IPS-18a (cell line): ENCODE data around the gene SFTPA2.
"Not testable (repeated sequence)": the region's sequence is repeated elsewhere in the genome, so short reads cannot be mapped to it uniquely, and the experiment has no call there.

Source experiments
- H3K27ac ChIP-seq: one replicate; pipeline ENCODE4 v1.5.1; 2013; ENCODE audit warnings: low read length
- H3K27me3 ChIP-seq: one replicate; pipeline ENCODE4 v1.6.1; 2013; ENCODE audit warnings: mild to moderate bottlenecking, low read length; ENCODE audit not compliant: control insufficient read depth, insufficient read depth
- H3K36me3 ChIP-seq: one replicate; pipeline ENCODE4 v1.6.1; 2013; ENCODE audit warnings: low read depth, low read length; ENCODE audit not compliant: control insufficient read depth
- H3K4me1 ChIP-seq: one replicate; pipeline ENCODE4 v1.6.1; 2013; ENCODE audit warnings: low read depth, low read length; ENCODE audit not compliant: control insufficient read depth
- H3K4me3 ChIP-seq: one replicate; pipeline ENCODE4 v1.5.1; 2013; ENCODE audit warnings: low read length
- H3K9ac ChIP-seq: one replicate; pipeline ENCODE4 v1.6.1; 2013; ENCODE audit warnings: mild to moderate bottlenecking, low read length, moderate library complexity
- H3K9me3 ChIP-seq: one replicate; pipeline ENCODE4 v1.6.1; 2013; ENCODE audit warnings: low read depth, low read length; ENCODE audit not compliant: control insufficient read depth

The SFTPA2 gene

DNA sequence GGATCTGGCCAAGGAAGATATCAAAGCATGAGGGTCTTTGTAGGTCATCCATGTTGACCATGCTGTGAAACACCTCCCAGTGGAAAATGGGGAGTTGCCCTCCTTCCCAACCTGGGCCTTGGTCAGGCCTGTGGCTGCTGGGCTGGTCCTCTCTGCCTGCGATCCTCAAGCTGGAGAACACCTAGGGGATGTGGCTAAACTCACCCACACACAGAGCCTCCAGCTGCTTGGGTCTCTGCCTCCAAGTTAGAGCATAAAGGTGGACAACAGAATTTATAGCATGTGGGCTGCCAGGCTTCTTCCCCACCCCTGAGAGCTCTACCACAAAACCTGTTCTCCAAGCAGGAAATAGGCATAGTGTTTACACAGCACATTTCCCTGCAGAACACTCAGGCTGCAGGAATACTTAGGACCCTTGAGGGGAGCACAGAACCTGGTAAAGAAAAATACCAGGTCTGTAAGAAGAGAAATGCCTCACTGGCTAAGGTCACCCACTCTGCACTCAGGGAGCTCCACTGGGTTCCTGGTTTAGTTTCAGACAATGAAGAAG is at the start of gene SFTPA2:
SFTPA2 (minus strand) TSS at position 248 of the 550 bp plus-strand sequence. CDS start 924 bp downstream, outside the sequence.
- Histone ChIP-seq H3K27ac (no peak within 1 kb of the TSS), H3K27me3 (peaks cover 13% of the 10 kb centered on the region), H3K4me1 (no peaks in the 10 kb centered on the region), H3K9me3 (no peaks in the 10 kb centered on the region), H3K9ac (no peak within 1 kb of the TSS), H3K36me3 (no peaks in the 10 kb centered on the region), H3K4me3 (no peak within 1 kb of the TSS)

DNA sequence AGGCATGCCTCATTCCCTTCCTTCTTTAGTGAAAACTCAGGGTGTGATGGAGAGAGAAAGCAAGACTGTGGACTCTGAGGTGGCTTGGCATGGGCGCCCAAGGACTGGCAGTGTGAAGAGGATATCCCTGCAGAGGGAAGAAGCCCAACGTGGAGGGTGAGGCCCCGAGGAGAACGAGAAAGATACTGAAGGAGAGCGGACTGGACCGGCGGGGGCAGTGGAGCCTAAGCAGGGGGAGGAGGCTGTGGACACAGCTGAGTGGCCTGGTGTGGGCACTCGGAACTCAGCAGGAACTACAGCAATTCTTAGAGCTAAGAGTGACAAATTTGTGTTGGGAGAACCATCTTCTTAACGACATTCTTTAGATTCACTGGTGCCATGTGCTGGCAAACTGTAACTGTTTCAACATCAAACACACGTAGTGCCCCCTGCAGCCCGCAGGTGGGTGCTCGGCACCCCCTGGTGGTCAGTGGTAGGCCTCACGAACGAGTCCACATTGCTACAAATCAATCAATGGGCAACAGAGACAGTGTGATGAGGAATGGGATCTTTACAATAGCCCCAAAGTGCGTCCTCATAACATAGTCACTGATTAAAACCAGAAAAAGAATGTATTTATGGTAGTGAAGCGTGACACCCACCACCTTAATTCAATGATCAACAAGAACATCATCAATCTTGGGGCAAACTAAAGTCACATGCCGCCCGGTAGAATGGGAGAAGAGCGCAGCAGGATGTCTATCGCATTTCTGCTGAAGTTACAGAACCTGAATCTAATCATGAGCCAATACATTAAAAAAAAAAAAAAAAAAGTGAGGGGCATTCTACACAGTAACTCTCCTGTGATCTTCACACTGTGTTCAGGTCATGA is 48.5 kb upstream of the SFTPA2 start:
- no peak overlapping the region for H3K4me3 ChIP-seq
- no peaks in the 10 kb centered on the region for H3K36me3 ChIP-seq
- no peak overlapping the region for H3K27ac ChIP-seq
- no peak overlapping the region for H3K9ac ChIP-seq
- H3K27me3 ChIP-seq = no peaks in the 10 kb centered on the region
- no peaks in the 10 kb centered on the region for H3K9me3 ChIP-seq
- no peaks in the 10 kb centered on the region for H3K4me1 ChIP-seq

DNA sequence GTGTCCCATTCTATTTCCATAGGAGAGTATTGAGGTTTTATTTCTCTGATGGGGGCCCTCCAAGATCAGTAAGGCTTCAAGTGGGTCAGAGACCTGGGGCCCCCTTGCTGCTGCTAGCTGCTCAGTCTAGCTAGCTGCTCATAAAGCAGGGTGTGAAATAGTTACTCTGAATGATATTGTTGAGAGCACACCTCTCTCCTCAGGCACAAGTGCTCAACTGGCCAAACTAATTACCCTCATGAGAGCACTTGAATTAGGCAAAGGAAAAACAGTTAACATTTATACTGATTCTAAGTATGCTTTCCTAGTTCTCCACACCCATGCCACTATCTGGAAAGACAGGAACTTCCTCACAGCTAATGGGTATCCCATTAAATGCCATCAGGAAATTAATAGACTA is 45.1 kb upstream of the SFTPA2 start:
- Histone ChIP-seq H3K36me3 (no peaks in the 10 kb centered on the region), H3K9ac (no peak overlapping the region), H3K4me3 (no peak overlapping the region), H3K9me3 (no peaks in the 10 kb centered on the region), H3K27ac (no peak overlapping the region), H3K4me1 (peaks cover 9% of the 10 kb centered on the region), H3K27me3 (no peaks in the 10 kb centered on the region)

DNA sequence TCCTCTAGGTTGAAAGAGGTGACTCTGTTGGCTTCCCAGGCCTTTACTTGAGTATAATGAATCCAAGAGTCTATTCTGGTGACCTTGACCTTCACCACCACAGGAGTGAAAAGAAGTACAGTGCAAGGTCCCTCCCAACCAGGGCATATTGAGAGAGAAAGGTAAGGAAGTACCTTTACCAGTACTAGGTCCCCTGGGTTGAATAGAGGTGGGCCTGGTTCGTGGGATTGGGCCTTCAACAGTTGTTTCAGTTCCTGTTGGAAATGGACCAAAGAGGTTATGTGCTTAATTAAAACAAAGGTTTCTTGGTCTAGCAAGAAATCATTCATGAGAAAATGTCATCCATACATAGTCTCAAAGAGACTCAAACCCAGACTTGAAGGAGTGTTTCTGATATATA is 44.1 kb upstream of the SFTPA2 start:
- Histone ChIP-seq H3K27ac (no peak overlapping the region), H3K9ac (no peak overlapping the region), H3K9me3 (peaks cover under 1% of the 10 kb centered on the region), H3K36me3 (no peaks in the 10 kb centered on the region), H3K4me1 (peaks cover 12% of the 10 kb centered on the region), H3K4me3 (no peak overlapping the region), H3K27me3 (no peaks in the 10 kb centered on the region)

DNA sequence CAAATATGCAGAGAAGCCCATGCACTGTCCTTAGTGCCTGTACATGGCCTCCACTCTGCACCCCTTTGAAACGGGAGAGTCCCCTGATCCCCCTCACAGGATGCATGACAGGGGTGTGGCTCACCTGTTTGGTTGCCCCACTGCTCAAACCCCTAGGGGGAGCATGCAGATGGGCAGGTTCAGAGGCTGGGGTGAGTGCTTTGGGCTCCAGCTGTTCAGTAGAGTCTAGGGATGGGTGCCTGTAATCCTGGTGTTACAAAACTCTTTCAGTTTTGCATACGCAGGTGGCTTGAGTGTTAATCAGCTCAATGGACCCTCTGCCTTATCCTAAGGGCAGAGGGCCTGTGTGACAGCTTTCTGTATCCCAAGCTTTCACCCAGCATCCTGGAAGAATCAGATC is 42.7 kb upstream of the SFTPA2 start:
- no peaks in the 10 kb centered on the region for H3K36me3 ChIP-seq
- no peak overlapping the region for H3K27ac ChIP-seq
- H3K4me3 ChIP-seq = no peak overlapping the region
- H3K4me1 ChIP-seq = peaks cover 12% of the 10 kb centered on the region
- H3K9ac ChIP-seq = no peak overlapping the region
- H3K27me3 ChIP-seq = no peaks in the 10 kb centered on the region
- H3K9me3 ChIP-seq = peaks cover 13% of the 10 kb centered on the region

DNA sequence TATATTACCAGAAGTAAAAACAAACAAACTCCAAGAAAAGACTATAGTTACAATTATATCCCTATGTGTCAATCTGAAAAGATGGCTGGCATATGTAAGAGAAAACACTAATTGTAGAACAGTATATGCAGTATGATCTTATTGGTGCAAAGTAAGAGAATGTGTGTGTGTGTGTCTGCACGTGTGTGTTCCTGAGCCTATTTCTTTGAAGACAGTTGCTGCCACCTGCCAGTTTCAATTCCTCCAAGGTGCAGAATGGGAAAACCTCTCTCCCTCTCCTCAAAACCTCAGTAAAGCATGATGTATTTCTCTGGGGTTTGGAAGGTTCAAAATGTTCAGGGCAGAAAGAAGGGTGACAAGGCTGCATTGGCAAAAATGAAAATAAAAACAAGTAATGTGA is 41.7 kb upstream of the SFTPA2 start:
- Histone ChIP-seq H3K4me3 (no peak overlapping the region), H3K9me3 (peaks cover 24% of the 10 kb centered on the region), H3K27me3 (no peaks in the 10 kb centered on the region), H3K27ac (no peak overlapping the region), H3K4me1 (peaks cover 12% of the 10 kb centered on the region), H3K9ac (no peak overlapping the region), H3K36me3 (no peaks in the 10 kb centered on the region)

DNA sequence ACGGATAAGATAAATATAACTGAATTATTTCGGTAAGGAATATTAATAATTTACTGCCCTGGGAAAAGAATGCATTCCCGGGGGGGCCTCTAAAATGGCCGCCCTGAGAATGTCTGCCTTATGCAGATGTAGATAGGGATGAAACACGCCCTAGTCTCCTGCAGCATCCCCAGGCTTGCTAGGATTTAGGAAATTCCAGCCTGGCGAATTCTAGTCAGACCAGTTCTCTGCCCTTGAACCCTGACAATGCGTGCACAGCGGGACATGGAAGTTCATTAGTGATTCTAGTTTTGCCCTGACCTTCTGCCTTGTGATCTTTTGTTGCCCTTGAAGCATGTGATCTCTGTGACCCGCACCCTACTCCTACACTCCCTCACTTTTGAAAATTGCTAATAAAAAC is 39.4 kb upstream of the SFTPA2 start:
- H3K27ac ChIP-seq, H3K9ac ChIP-seq, H3K4me3 ChIP-seq, H3K27me3 ChIP-seq, H3K36me3 ChIP-seq: not testable (repeated sequence)
- Histone ChIP-seq H3K9me3 (peaks cover 24% of the 10 kb centered on the region), H3K4me1 (peaks cover 12% of the 10 kb centered on the region)

DNA sequence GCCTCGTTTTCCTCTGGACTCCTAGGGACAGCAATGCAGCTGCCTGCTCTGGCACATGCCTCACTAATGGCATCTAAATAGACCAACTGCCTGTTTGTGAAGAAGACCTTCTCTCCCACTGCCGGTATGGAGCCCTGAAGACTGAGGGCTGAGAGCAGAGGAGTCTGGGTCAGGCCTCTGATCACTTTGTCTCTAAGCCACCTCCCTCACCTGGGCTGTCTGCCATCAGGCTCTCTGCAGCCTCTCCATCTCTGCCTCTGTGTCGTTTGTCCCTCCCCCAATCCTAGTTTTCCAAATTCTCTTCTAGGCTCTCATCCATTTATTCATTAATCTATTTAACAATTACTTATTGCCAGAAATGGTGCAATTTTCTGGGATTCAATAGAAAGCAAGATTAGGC is 35.3 kb upstream of the SFTPA2 start:
- Histone ChIP-seq H3K9me3 (peaks cover 24% of the 10 kb centered on the region), H3K36me3 (no peaks in the 10 kb centered on the region), H3K9ac (no peak overlapping the region), H3K27ac (no peak overlapping the region), H3K4me1 (peaks cover 4% of the 10 kb centered on the region), H3K27me3 (no peaks in the 10 kb centered on the region), H3K4me3 (no peak overlapping the region)

DNA sequence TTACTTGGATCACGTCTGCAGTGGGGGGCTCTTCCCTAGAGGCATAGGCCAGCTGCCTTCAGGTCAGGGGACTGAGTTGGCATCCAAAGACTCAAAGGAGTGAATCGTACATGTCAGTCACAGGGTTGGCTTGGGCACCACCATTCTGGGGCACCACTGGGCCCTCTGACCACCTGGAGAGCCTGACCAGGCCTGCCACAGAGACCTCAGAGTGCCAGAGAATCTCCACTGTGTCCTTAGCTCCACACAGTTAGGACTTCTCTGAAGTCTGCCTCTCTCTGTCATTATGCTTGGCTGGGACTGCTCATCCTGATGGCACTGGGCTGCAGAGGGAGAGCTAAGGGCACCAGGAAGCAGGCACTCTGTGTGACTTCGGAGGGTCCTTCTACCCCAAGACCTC is 34.4 kb upstream of the SFTPA2 start:
- not testable (repeated sequence) for H3K27ac ChIP-seq, H3K36me3 ChIP-seq, H3K27me3 ChIP-seq, H3K4me3 ChIP-seq, H3K4me1 ChIP-seq, H3K9ac ChIP-seq
- peaks cover 24% of the 10 kb centered on the region for H3K9me3 ChIP-seq

DNA sequence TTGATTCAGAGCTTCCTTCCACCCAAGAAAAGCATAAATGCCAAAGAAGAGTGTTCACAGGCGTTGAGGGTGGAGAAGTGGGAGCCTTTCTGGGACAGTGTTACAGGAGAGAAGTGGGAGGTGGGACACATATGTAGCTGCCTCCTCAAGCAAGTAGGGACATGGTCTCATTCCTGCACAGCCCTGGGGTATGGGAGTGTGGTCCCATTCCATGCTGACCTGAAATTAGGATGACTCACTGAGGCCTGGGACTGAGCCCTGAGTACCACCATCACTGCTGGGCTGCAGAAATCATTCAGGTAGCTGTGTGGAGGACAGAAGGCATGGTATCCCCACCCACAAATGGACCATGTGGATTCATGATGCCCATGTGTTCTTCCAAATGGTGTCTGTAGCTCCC is 33.2 kb upstream of the SFTPA2 start:
- H3K4me3 ChIP-seq = no peak overlapping the region
- peaks cover 15% of the 10 kb centered on the region for H3K9me3 ChIP-seq
- H3K36me3 ChIP-seq = no peaks in the 10 kb centered on the region
- H3K27me3 ChIP-seq = no peaks in the 10 kb centered on the region
- H3K4me1 ChIP-seq = no peaks in the 10 kb centered on the region
- H3K9ac ChIP-seq = no peak overlapping the region
- no peak overlapping the region for H3K27ac ChIP-seq

DNA sequence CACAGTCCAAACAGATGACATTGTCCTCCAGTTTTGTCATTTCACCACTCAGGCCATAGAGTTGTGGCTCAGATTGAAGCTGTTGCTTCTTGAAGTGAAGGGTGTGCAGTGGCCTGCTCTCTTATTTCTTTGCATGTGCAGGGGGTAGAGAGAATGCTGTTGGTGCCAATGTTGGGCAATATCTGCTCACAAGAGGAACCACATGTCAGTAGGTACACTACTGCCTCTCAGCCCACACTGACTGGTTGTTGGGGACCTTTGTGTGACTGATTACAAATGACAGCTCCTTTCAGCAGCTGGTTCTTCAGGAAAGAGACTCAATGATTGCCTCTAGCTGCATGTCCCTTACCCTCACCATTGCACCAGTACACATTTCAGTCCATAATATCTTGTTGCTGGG is 28.6 kb upstream of the SFTPA2 start:
- Histone ChIP-seq H3K36me3 (no peaks in the 10 kb centered on the region), H3K4me3 (no peak overlapping the region), H3K27ac (no peak overlapping the region), H3K27me3 (no peaks in the 10 kb centered on the region), H3K9ac (no peak overlapping the region), H3K4me1 (no peaks in the 10 kb centered on the region), H3K9me3 (no peaks in the 10 kb centered on the region)

DNA sequence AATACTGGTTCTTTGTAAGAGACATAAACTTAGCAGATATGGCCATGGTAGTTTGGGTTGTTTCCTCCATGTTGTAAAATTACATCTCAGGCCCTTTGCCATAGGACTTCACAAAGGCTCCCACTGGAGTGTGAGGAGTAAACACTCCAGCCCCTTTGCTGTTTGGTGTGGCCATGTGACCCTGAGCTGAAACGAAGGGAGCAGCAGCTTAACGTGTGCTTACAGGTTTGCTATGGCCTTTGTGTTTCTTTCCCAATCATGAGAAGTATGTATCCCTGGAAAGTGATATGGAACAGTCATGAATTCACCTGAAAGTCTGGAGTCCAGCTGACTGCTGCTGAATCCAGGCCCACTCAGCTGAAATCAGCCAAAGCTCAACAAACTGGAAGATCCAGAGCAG is 26.7 kb upstream of the SFTPA2 start:
- no peaks in the 10 kb centered on the region for H3K4me1 ChIP-seq
- H3K27ac ChIP-seq = no peak overlapping the region
- no peak overlapping the region for H3K9ac ChIP-seq
- H3K27me3 ChIP-seq = no peaks in the 10 kb centered on the region
- H3K9me3 ChIP-seq = no peaks in the 10 kb centered on the region
- no peaks in the 10 kb centered on the region for H3K36me3 ChIP-seq
- no peak overlapping the region for H3K4me3 ChIP-seq
